Panc1 (cell line): ENCODE results near the gene STK11IP. TPM values are rescaled to one million over a fixed set of nuclear protein-coding genes. Genes with fewer than 3 reads are reported as not detected.

Experiments used
- ATAC-seq: fragments of 200-7000 bp; cut with Tn5 transposase; 2 replicates; pipeline ENCODE4 v1.9.1; 2020; ENCODE audit warnings: mild to moderate bottlenecking, moderate library complexity
- BruUV-seq: library from RNA; stranded (reverse); fragments of 400-500 nt; replicated peaks from 2 replicates; lab custom pipeline; 2021; lab: Mats Ljungman, UMichigan
- CTCF ChIA-PET: fragments of 300-600 bp; sonication (Branson Sonifier 250); formaldehyde crosslinking; loops from one replicate; lab custom pipeline; 2022; ENCODE audit warnings: antibody characterized with exemption; lab: Charles Lee
- POLR2A ChIA-PET: fragments of 300-600 bp; sonication (Branson Sonifier 250); formaldehyde crosslinking; loops from one replicate; lab custom pipeline; 2022; ENCODE audit warnings: antibody characterized with exemption; lab: Charles Lee
- DNase-seq: peaks from one replicate; pipeline ENCODE4 v3.0.0-alpha.2; 2010; ENCODE audit warnings: low read depth, low spot score
- H3K27ac ChIP-seq: 2 replicates; pipeline ENCODE4 v1.5.1; 2011; ENCODE audit warnings: mild to moderate bottlenecking, low read length, inconsistent platforms
- H3K27me3 ChIP-seq: fragments of 200-500 bp; sonication (Bioruptor generic); 2 replicates; pipeline ENCODE4 v1.6.0; 2014; ENCODE audit warnings: low read length, inconsistent platforms; ENCODE audit not compliant: control insufficient read depth, insufficient read depth
- H3K36me3 ChIP-seq: fragments of 200-500 bp; sonication (Bioruptor generic); 2 replicates; pipeline ENCODE4 v1.5.1; 2014; ENCODE audit warnings: inconsistent platforms, mild to moderate bottlenecking, low read length, moderate library complexity; ENCODE audit not compliant: control insufficient read depth, insufficient read depth
- H3K4me1 ChIP-seq: 2 replicates; pipeline ENCODE4 v1.5.1; 2011; ENCODE audit warnings: inconsistent platforms, mild to moderate bottlenecking, low read length, moderate library complexity; ENCODE audit not compliant: control insufficient read depth, insufficient read depth
- H3K4me3 ChIP-seq, 2 experiments: 2 replicates each; pipeline ENCODE4 v1.5.1; 2011 to 2012; ENCODE audit warnings: low read depth in 2 of 2, low read length in 2 of 2, mild to moderate bottlenecking in 2 of 2, inconsistent platforms in 1 of 2, moderate library complexity in 1 of 2
- H3K9me3 ChIP-seq: fragments of 200-500 bp; sonication (Bioruptor generic); 2 replicates; pipeline ENCODE4 v1.5.1; 2014; ENCODE audit warnings: low read depth, mild to moderate bottlenecking, inconsistent platforms, low read length, moderate library complexity; ENCODE audit not compliant: control insufficient read depth, insufficient read depth
- CTCF ChIP-seq: fragments of 450-650 bp; IDR thresholded peaks from 2 replicates; pipeline ENCODE4 v1.5.1; 2017; ENCODE audit warnings: mild to moderate bottlenecking
- POLR2AphosphoS5 ChIP-seq: IDR thresholded peaks from 2 replicates; pipeline ENCODE4 v1.6.1; 2012; ENCODE audit warnings: mild to moderate bottlenecking, low read depth, low read length, moderate library complexity
- REST ChIP-seq, 2 experiments: IDR thresholded peaks; 2 replicates each; pipeline ENCODE4 v1.6.1; 2011 to 2012; ENCODE audit warnings: low read depth in 2 of 2, control low read depth in 1 of 2, low read length in 1 of 2, mild to moderate bottlenecking in 1 of 2, moderate library complexity in 1 of 2; ENCODE audit not compliant: insufficient read depth in 1 of 2
- SIN3A ChIP-seq: IDR thresholded peaks from 2 replicates; pipeline ENCODE4 v1.6.1; 2012; ENCODE audit warnings: low read depth, mild to moderate bottlenecking, low read length, moderate library complexity, borderline replicate concordance; ENCODE audit not compliant: insufficient read depth
- TCF7L2 ChIP-seq: IDR thresholded peaks from 2 replicates; pipeline ENCODE4 v1.6.1; 2011; ENCODE audit warnings: mild to moderate bottlenecking, low read depth, low read length, inconsistent platforms
- in situ Hi-C: cut with HindIII; loops from 2 replicates; pipeline ENCODE4 v1.10.0; 2016; ENCODE audit warnings: low sequenced_read_pairs, low pct_unique_long_range_greater_than_20kb
- intact Hi-C: fragments of 100-400 bp; cut with micrococcal nuclease; formaldehyde crosslinking; loops from one replicate; pipeline ENCODE4 v1.10.0; 2022; ENCODE audit not compliant: unreplicated experiment
- total RNA-seq: library from RNA; stranded (reverse); gene quantifications from one replicate; pipeline ENCODE4 v1.2.1, GENCODE V29; 2021; ENCODE audit not compliant: unreplicated experiment

STK11IP gene
- total RNA-seq, 1 experiment from 2014 or later = 48.2 TPM

- BruUV-seq = no TSS peak
These were observed 41.5 kb downstream of the STK11IP start for GRCh38 chr2:219638948-219639755.

More at GRCh38 chr2:219638948-219639755, 41.5 kb downstream of the STK11IP start:
- H3K27me3 ChIP-seq = no peaks in the 10 kb centered on the region
- no peaks in the 10 kb centered on the region; the same call in 1 of the 2 replicates for H3K4me1 ChIP-seq
- ATAC-seq (no peak), DNase-seq (no peak)
- CTCF ChIA-PET = no interaction called here
- TF ChIP-seq SIN3A = no peak
- no peak for TF ChIP-seq TCF7L2
- no peak for TF ChIP-seq CTCF
- TF ChIP-seq POLR2AphosphoS5 = no peak
- no peak for TF ChIP-seq REST (IDR thresholded peaks at IDR 0.05; ENCODE audit: insufficient read depth in 1 of 2, low read depth in 2 of 2, low read length in 1 of 2)
- no peaks in the 10 kb centered on the region for H3K9me3 ChIP-seq
- intact Hi-C loops (no loop called here), in situ Hi-C loops (no loop called here)
- H3K4me3 ChIP-seq = no peak overlapping the region
- POLR2A ChIA-PET = no interaction called here
- no peak overlapping the region for H3K27ac ChIP-seq
- H3K36me3 ChIP-seq = no peaks in the 10 kb centered on the region
